Pancreas (tissue), 10 donors: ENCODE measurements around the gene INAFM2. TPM values are rescaled to one million over a fixed set of nuclear protein-coding genes. Genes with fewer than 3 reads are reported as not detected.

Source experiments
- ATAC-seq, 4 donors: fragments of 200-7000 bp; cut with Tn5 transposase; one replicate each; pipeline versions ENCODE4 v1.8.0 to v1.9.1; 2020; ENCODE audit warnings: mild to moderate bottlenecking in 4 of 4, moderate library complexity in 4 of 4
- DNase-seq, 6 donors: peaks; one replicate each; pipeline ENCODE4 v3.0.0-alpha.2; 2020
- FAIRE-seq: peaks from 2 replicates; lab custom pipeline; 2012; peaks lifted over from hg19 to GRCh38; lab: Jason Lieb, UNC
- H3K27ac ChIP-seq, 4 donors: fragments of 200-600 bp; sonication (generic); 1 replicate in 3 of 4; 2 replicates in 1 of 4; pipeline versions ENCODE4 v1.5.0 to v1.8.0; 2020
- H3K27me3 ChIP-seq, 4 donors: fragments of 200-600 bp; one replicate each; pipeline ENCODE4 v1.8.0; 2021
- H3K36me3 ChIP-seq, 3 donors: fragments of 200-600 bp; sonication (generic) in 1 of 3; one replicate each; pipeline versions ENCODE4 v1.5.0 to v1.8.0; 2020 to 2021
- H3K4me1 ChIP-seq, 3 donors: fragments of 200-600 bp; one replicate each; pipeline ENCODE4 v1.8.0; 2021
- H3K4me3 ChIP-seq, 4 donors: fragments of 200-600 bp; sonication (generic) in 2 of 4; one replicate each; pipeline versions ENCODE4 v1.5.0 to v1.8.0; 2020 to 2021
- H3K9me3 ChIP-seq, 4 donors: fragments of 200-600 bp; one replicate each; pipeline ENCODE4 v1.8.0; 2021
- CTCF ChIP-seq, 4 donors: fragments of 200-600 bp; sonication (generic) in 3 of 4; IDR thresholded peaks; one replicate each; pipeline versions ENCODE4 v1.5.0 to v1.8.0; 2021; ENCODE audit warnings: antibody characterized with exemption in 4 of 4
- WGBS, 2 donors: extraction: QIAGEN DNeasy Blood & Tissue Kit; methylation state at CpG; one replicate each; pipeline ENCODE4 v1.1.7; 2013; 5-methylcytosine and 5-hydroxymethylcytosine counted together
- intact Hi-C, 3 donors: fragments of 100-400 bp; cut with DNase I; formaldehyde crosslinking; loops; one replicate each; pipeline versions ENCODE4 v1.11.1 to v1.14.2; 2022
- polyA plus RNA-seq, 2 donors: library from polyadenylated mRNA; stranded (reverse); fragments of 200-250 nt; gene quantifications; one replicate each; pipeline ENCODE4 v1.2.3, GENCODE V29; 2013
- total RNA-seq, 6 donors: library from RNA; stranded (reverse); fragmentation: NEBNext Ultra II Directional in 4 of 6; extraction: Animal tissue kit (Norgen Biotek cat#: 25700) in 4 of 6; gene quantifications; one replicate each; pipeline versions ENCODE4 v1.2.1 to v1.2.4, GENCODE V29; 2021 to 2023
- donor health status: healthy with polysubstance abuse.
- donor health status: DM: no; HTN: no; CAD: no; lungs with moderate emphysema.
- donor health status: DM: no; HTN: no; CAD: no.
- donor health status: control.
- donor health status: control.
- donor health status: Bipolar disorder and iron deficiency.
- donor health status: DM: yes; HTN: yes; CAD: no.
- donor health status: DM: no; HTN: no; CAD: no.
- donor health status: DM: no; HTN: no; CAD: no.
- donor health status: DM: yes; HTN: yes; CAD: no.

The INAFM2 gene
- total and polyA plus RNA-seq, 8 donors = 6.5 to 16.4 (median 11.3) TPM

- ATAC-seq (no peak), DNase-seq (peak in 1 of 6 donors; percentile 58), FAIRE-seq (no peak)
- WGBS, 2 donors = 77 to 80% methylated on average over 24 to 26 of the region's 26 CpGs
- no peaks in the 10 kb centered on the region for H3K9me3 ChIP-seq
- H3K36me3 ChIP-seq = no peaks in the 10 kb centered on the region
- H3K4me1 ChIP-seq = peaks cover 0 to 21% (median 0%) of the 10 kb centered on the region in 3 donors
- no peak for TF ChIP-seq CTCF (IDR thresholded peaks at IDR 0.05)
- intact Hi-C loops = loop anchor here in 1 of 3 donors (5.0 kb wide), 1 partner anchor 53 kb away; the partner anchor contains the start of gene ANKRD63
- H3K4me3 ChIP-seq = no peak overlapping the region
- H3K27me3 ChIP-seq = no peaks in the 10 kb centered on the region
- peak overlapping the region in 2 of 4 donors; percentile 64 to 73 for H3K27ac ChIP-seq
These were observed 11.7 kb downstream of the INAFM2 start for GRCh38 chr15:40334941-40335795.

GRCh38 chr15:40335938-40336743 is 12.6 kb downstream of the INAFM2 start:
- intact Hi-C loops = loop anchor here in 1 of 3 donors (5.0 kb wide), 1 partner anchor 54 kb away; the partner anchor contains the start of gene ANKRD63
- FAIRE-seq (no peak), ATAC-seq (no peak), DNase-seq (peak in 1 of 6 donors; percentile 40)
- Histone ChIP-seq H3K27me3 (no peaks in the 10 kb centered on the region), H3K36me3 (no peaks in the 10 kb centered on the region), H3K27ac (no peak overlapping the region), H3K9me3 (no peaks in the 10 kb centered on the region), H3K4me1 (peaks cover 0 to 23% (median 2%) of the 10 kb centered on the region in 3 donors), H3K4me3 (no peak overlapping the region)
- TF ChIP-seq CTCF (IDR thresholded peaks at IDR 0.05) = no peak
- WGBS, 2 donors = 78 to 84% methylated on average over 13 of the region's 13 CpGs

- Histone ChIP-seq H3K4me3 (no peak overlapping the region), H3K4me1 (peaks cover 0 to 26% (median 4%) of the 10 kb centered on the region in 3 donors), H3K9me3 (no peaks in the 10 kb centered on the region), H3K36me3 (no peaks in the 10 kb centered on the region), H3K27ac (no peak overlapping the region), H3K27me3 (no peaks in the 10 kb centered on the region)
- intact Hi-C loops = loop anchor here in 1 of 3 donors (5.0 kb wide), 1 partner anchor 54 kb away; the partner anchor contains the start of gene ANKRD63
- no peak for DNase-seq
- no peak for FAIRE-seq
- ATAC-seq = no peak
- TF ChIP-seq CTCF (IDR thresholded peaks at IDR 0.05) = no peak
- WGBS, 2 donors = 48 to 52% methylated on average over 5 of the region's 5 CpGs
These were observed 13.2 kb downstream of the INAFM2 start for GRCh38 chr15:40336744-40337122.

- Histone ChIP-seq H3K9me3 (no peaks in the 10 kb centered on the region), H3K36me3 (no peaks in the 10 kb centered on the region), H3K4me1 (peaks cover 0 to 26% (median 4%) of the 10 kb centered on the region in 3 donors), H3K27ac (peak overlapping the region; percentile 42 to 87 (median 76)), H3K27me3 (no peaks in the 10 kb centered on the region), H3K4me3 (peak overlapping the region in 2 of 4 donors; percentile 11 to 35)
- 39 to 44% methylated on average over 16 to 19 of the region's 19 CpGs for WGBS, 2 donors
- peak in 2 of 6 donors; percentile 61 to 85 for DNase-seq
- ATAC-seq = no peak
- FAIRE-seq = no peak
- TF ChIP-seq CTCF (IDR thresholded peaks at IDR 0.05) = no peak
- intact Hi-C loops = loop anchor here in 1 of 3 donors (5.0 kb wide), 1 partner anchor 55 kb away; the partner anchor contains the start of gene ANKRD63
These were observed 14.1 kb downstream of the INAFM2 start for GRCh38 chr15:40337597-40337996.
